Neural cell (in vitro differentiated cells): ENCODE results near the gene CNTD1.

Source experiments
- EZH2 ChIP-seq: fragments of 200-600, 300-800 bp; shearing (Covaris generic), sonication (generic); IDR thresholded peaks from 2 replicates; pipeline ENCODE4 v1.6.1; 2014; ENCODE audit warnings: antibody characterized with exemption, low read length, borderline replicate concordance, mild to moderate bottlenecking; ENCODE audit not compliant: insufficient read depth, poor library complexity, severe bottlenecking
- POLR2AphosphoS5 ChIP-seq: IDR thresholded peaks from 2 replicates; pipeline ENCODE4 v1.6.1; 2012
- RAD21 ChIP-seq: fragments of 450-650 bp; conservative IDR thresholded peaks from 2 replicates; pipeline ENCODE4 v1.6.1; 2014; ENCODE audit warnings: antibody characterized with exemption, mild to moderate bottlenecking, moderate library complexity
- SMC3 ChIP-seq: fragments of 450-650 bp; conservative IDR thresholded peaks from 2 replicates; pipeline ENCODE4 v1.6.1; 2014; ENCODE audit warnings: antibody characterized with exemption, mild to moderate bottlenecking, moderate library complexity; ENCODE audit not compliant: poor library complexity
- TF ChIP-seq, protein P1 (sequence below): fragments of 450-650 bp; IDR thresholded peaks from 2 replicates; pipeline ENCODE4 v1.5.1; 2014; ENCODE audit warnings: antibody characterized with exemption, mild to moderate bottlenecking, moderate library complexity; ENCODE audit not compliant: poor library complexity, severe bottlenecking

DNA sequence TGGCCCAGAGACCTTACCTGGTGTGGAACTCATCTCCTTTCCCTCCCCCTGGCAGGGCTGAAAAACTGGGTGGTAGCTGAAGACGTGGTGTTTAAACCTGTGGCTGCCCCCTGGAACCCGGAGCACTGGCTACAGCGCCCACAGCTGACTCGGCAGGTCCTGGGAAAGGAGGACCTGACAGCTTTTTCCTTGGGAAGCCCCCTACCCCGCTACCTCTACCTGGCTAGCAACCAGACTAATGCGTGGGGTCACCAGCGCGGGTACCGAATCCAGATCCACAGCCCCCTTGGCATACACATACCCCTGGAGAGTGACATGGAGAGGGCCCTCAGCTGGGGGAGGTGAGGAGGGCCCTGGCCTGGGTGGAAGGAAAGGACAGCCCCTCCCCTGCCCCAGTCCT is 50.4 kb downstream of the CNTD1 start:
- TF ChIP-seq, protein P1, sequence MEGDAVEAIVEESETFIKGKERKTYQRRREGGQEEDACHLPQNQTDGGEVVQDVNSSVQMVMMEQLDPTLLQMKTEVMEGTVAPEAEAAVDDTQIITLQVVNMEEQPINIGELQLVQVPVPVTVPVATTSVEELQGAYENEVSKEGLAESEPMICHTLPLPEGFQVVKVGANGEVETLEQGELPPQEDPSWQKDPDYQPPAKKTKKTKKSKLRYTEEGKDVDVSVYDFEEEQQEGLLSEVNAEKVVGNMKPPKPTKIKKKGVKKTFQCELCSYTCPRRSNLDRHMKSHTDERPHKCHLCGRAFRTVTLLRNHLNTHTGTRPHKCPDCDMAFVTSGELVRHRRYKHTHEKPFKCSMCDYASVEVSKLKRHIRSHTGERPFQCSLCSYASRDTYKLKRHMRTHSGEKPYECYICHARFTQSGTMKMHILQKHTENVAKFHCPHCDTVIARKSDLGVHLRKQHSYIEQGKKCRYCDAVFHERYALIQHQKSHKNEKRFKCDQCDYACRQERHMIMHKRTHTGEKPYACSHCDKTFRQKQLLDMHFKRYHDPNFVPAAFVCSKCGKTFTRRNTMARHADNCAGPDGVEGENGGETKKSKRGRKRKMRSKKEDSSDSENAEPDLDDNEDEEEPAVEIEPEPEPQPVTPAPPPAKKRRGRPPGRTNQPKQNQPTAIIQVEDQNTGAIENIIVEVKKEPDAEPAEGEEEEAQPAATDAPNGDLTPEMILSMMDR = no peak
- TF ChIP-seq POLR2AphosphoS5 (no peak), EZH2 (no peak), SMC3 (no peak), RAD21 (no peak)
